GM23338 (cell line): ENCODE data around the gene LSP1. TPM values are rescaled to one million over a fixed set of nuclear protein-coding genes. Genes with fewer than 3 reads are reported as not detected.

ENCODE experiments used
- ATAC-seq: fragments of 200-7000 bp; cut with Tn5 transposase; 3 replicates; pipeline ENCODE4 v1.9.1; 2020
- DNase-seq: peaks from one replicate; pipeline ENCODE4 v3.0.0-alpha.2; 2015; ENCODE audit warnings: low spot score
- H2AFZ ChIP-seq: fragments of 200-600 bp; sonication (generic); 2 replicates; pipeline ENCODE4 v1.8.0; 2016; ENCODE audit warnings: antibody characterized with exemption, mild to moderate bottlenecking, moderate library complexity
- H3F3A ChIP-seq: fragments of 200-600 bp; sonication (generic); replicated peaks from 2 replicates; pipeline ENCODE4 v1.8.0; 2017; ENCODE audit warnings: antibody characterized with exemption, mixed run types, low read depth
- H3K27ac ChIP-seq: fragments of 200-600 bp; sonication (generic); 2 replicates; pipeline ENCODE4 v1.6.1; 2016; ENCODE audit warnings: low read depth
- H3K27me3 ChIP-seq: fragments of 200-600 bp; sonication (generic); 2 replicates; pipeline ENCODE4 v1.8.0; 2016; ENCODE audit warnings: mild to moderate bottlenecking, mixed run types, moderate library complexity; ENCODE audit not compliant: insufficient read depth
- H3K36me3 ChIP-seq: fragments of 200-600 bp; sonication (generic); 2 replicates; pipeline ENCODE4 v1.8.0; 2016; ENCODE audit warnings: mild to moderate bottlenecking; ENCODE audit not compliant: insufficient read depth
- H3K4me1 ChIP-seq: fragments of 200-600 bp; sonication (generic); 2 replicates; pipeline ENCODE4 v1.8.0; 2016; ENCODE audit warnings: mild to moderate bottlenecking, moderate library complexity; ENCODE audit not compliant: insufficient read depth
- H3K4me2 ChIP-seq: fragments of 200-600 bp; sonication (generic); 2 replicates; pipeline ENCODE4 v1.7.1; 2017; ENCODE audit warnings: mixed run types
- H3K4me3 ChIP-seq: fragments of 200-600 bp; sonication (generic); 2 replicates; pipeline ENCODE4 v1.6.1; 2016; ENCODE audit warnings: mixed run types
- H3K79me2 ChIP-seq: fragments of 200-600 bp; sonication (generic); replicated peaks from 2 replicates; pipeline ENCODE4 v1.8.0; 2017; ENCODE audit warnings: mild to moderate bottlenecking; ENCODE audit not compliant: insufficient read depth
- H3K9me2 ChIP-seq: fragments of 200-600 bp; sonication (generic); 2 replicates; pipeline ENCODE4 v1.8.0; 2017; ENCODE audit not compliant: insufficient read depth
- H4K20me1 ChIP-seq: fragments of 200-600 bp; sonication (generic); replicated peaks from 2 replicates; pipeline ENCODE4 v1.8.0; 2017; ENCODE audit warnings: mild to moderate bottlenecking; ENCODE audit not compliant: insufficient read depth
- H3K27ac Mint-ChIP-seq: 2 replicates; pipeline ENCODE4 v1.8.0; 2020; ENCODE audit warnings: inconsistent platforms, mild to moderate bottlenecking, moderate library complexity, mixed read lengths
- H3K27me3 Mint-ChIP-seq: 3 replicates; pipeline ENCODE4 v1.8.0; 2022; ENCODE audit warnings: low read depth, mild to moderate bottlenecking, moderate library complexity, mixed read lengths, inconsistent platforms; ENCODE audit not compliant: insufficient read depth, poor library complexity
- H3K36me3 Mint-ChIP-seq: 3 replicates; pipeline ENCODE4 v1.8.0; 2021; ENCODE audit warnings: low read depth, mild to moderate bottlenecking, inconsistent platforms, moderate library complexity, mixed read lengths
- H3K4me1 Mint-ChIP-seq: 3 replicates; pipeline ENCODE4 v1.8.0; 2020; ENCODE audit warnings: mild to moderate bottlenecking, inconsistent platforms, mixed read lengths
- H3K4me3 Mint-ChIP-seq: 3 replicates; pipeline ENCODE4 v1.8.0; 2021; ENCODE audit warnings: moderate library complexity, mild to moderate bottlenecking, inconsistent platforms, mixed read lengths
- H3K9me3 Mint-ChIP-seq: 3 replicates; pipeline ENCODE4 v1.8.0; 2020; ENCODE audit warnings: moderate library complexity, mild to moderate bottlenecking, inconsistent platforms, mixed read lengths
- CREB1 ChIP-seq: fragments of 250-450 bp; sonication (Bioruptor Pico); IDR thresholded peaks from 2 replicates; pipeline ENCODE4 v1.5.0; 2020; ENCODE audit warnings: low read depth, mild to moderate bottlenecking, moderate library complexity
- EZH2 ChIP-seq: fragments of 200-600 bp; sonication (generic); IDR thresholded peaks from one replicate; pipeline ENCODE4 v1.8.0; 2017; ENCODE audit warnings: antibody characterized with exemption, mild to moderate bottlenecking, low read depth; ENCODE audit not compliant: unreplicated experiment
- EZH2phosphoT487 ChIP-seq: fragments of 200-600 bp; sonication (generic); IDR thresholded peaks from one replicate; pipeline ENCODE4 v1.8.1; 2018; ENCODE audit warnings: antibody characterized with exemption; ENCODE audit not compliant: unreplicated experiment
- NANOG ChIP-seq: IDR thresholded peaks from 2 replicates; pipeline ENCODE4 v1.6.1; 2016; ENCODE audit warnings: antibody characterized with exemption, borderline replicate concordance
- POLR2AphosphoS5 ChIP-seq: IDR thresholded peaks from 2 replicates; pipeline ENCODE4 v1.6.1; 2016; ENCODE audit warnings: antibody characterized with exemption, low read depth
- STAT1 ChIP-seq: IDR thresholded peaks from one replicate; pipeline ENCODE4 v1.6.1; 2016; ENCODE audit warnings: antibody characterized with exemption; ENCODE audit not compliant: unreplicated experiment
- ZNF114 ChIP-seq: fragments of 250-450 bp; sonication (Bioruptor Pico); IDR thresholded peaks from 2 replicates; pipeline ENCODE4 v1.5.0; 2020; ENCODE audit warnings: mild to moderate bottlenecking, moderate library complexity
- ZNF331 ChIP-seq: fragments of 250-450 bp; sonication (Bioruptor Pico); IDR thresholded peaks from 2 replicates; pipeline ENCODE4 v1.5.0; 2020; ENCODE audit warnings: low read depth, mild to moderate bottlenecking, moderate library complexity
- polyA plus RNA-seq: library from polyadenylated mRNA; unstranded; fragments of >200 nt; fragmentation: Nextera tagmentation; extraction: Ambion mirVana; gene quantifications from 2 replicates; pipeline ENCODE4 v1.2.1, GENCODE V29; 2016
- total RNA-seq: library from RNA; depleted of rRNA; stranded (reverse); fragments of >200 nt; shearing (Covaris generic); gene quantifications from 2 replicates; pipeline ENCODE4 v1.2.3, GENCODE V29; 2014
- TF ChIP-seq, protein P1 (sequence below), 2 experiments: fragments of 200-600 bp in 1 of 2; sonication (generic) in 1 of 2; conservative IDR thresholded peaks; 2 replicates each; pipeline versions ENCODE4 v1.5.1 to v1.6.1; 2016 to 2017; ENCODE audit warnings: antibody characterized with exemption in 2 of 2, low read depth in 2 of 2, mild to moderate bottlenecking in 2 of 2, moderate library complexity in 1 of 2
- TF ChIP-seq, protein P2 (sequence below): IDR thresholded peaks from 2 replicates; pipeline ENCODE4 v1.6.1; 2016; ENCODE audit warnings: antibody characterized with exemption

Gene LSP1
- total and polyA plus RNA-seq, 2 experiments from 2014 or later: 0.84 TPM; not detected in 1

DNA sequence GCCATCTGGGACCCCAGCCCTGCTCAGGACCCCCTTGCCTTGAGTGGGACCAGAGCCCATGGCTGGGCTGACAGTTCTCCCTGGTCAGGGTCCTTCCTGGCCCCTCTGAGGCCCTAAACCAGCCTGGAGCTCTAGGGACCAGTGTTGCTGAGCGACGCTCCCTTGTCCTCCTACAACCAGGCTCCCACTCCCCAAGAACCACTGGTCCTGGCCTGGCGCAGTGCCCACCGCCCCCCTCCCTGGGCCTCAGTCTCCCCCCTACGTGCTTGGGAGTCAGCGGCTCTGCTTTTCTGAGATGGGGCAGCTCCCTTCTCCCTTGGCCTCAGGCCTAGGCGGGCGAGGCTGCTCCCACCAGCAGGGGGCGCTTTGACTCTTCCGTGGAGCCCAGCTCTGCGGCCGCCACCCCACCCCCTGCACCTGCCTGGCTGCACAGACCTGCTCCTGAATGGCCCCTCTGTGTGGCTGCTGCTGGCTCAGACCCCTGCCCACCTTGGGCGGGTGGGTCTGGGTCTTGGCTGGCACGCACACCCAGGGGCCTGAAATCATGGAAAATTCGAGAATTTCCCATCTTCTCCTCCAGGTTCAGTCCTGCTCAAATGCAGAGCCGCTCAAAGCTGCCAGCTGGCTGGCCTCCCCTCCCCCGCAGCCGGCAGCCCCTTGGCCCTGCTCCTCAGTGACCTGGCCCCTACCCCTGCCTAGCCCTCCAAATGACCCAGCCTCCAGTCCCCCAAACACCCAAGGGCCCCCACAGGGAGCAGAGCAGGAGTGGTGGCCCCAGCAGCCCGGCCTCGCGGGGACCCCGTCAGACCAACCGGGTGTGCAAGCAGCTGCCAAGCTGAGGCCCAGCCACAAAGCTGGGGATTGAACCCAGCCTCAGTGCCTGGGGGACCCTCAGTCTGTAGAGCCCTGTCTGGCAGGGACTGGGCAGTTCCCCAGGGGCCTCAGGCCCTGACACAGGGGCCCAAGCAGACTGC, 29.7 kb downstream of the LSP1 start:
- Histone ChIP-seq H3K4me2 (no peak overlapping the region), H3K79me2 (no peaks in the 10 kb centered on the region), H4K20me1 (no peaks in the 10 kb centered on the region), H3K27ac (no peak overlapping the region), H3K9me2 (no peaks in the 10 kb centered on the region), H3F3A (no peaks in the 10 kb centered on the region), H3K27me3 (no peaks in the 10 kb centered on the region), H2AFZ (peak overlapping the region; percentile 32; the same call in 1 of the 2 replicates), H3K4me1 (no peaks in the 10 kb centered on the region), H3K4me3 (no peak overlapping the region), H3K36me3 (no peaks in the 10 kb centered on the region)
- H3K4me1 Mint-ChIP-seq: no peaks in the 10 kb centered on the region
- peak; percentile 99 for ATAC-seq
- H3K36me3 Mint-ChIP-seq: no peaks in the 10 kb centered on the region
- no peaks in the 10 kb centered on the region for H3K9me3 Mint-ChIP-seq
- H3K4me3 Mint-ChIP-seq: no peak overlapping the region
- TF ChIP-seq, protein P1, sequence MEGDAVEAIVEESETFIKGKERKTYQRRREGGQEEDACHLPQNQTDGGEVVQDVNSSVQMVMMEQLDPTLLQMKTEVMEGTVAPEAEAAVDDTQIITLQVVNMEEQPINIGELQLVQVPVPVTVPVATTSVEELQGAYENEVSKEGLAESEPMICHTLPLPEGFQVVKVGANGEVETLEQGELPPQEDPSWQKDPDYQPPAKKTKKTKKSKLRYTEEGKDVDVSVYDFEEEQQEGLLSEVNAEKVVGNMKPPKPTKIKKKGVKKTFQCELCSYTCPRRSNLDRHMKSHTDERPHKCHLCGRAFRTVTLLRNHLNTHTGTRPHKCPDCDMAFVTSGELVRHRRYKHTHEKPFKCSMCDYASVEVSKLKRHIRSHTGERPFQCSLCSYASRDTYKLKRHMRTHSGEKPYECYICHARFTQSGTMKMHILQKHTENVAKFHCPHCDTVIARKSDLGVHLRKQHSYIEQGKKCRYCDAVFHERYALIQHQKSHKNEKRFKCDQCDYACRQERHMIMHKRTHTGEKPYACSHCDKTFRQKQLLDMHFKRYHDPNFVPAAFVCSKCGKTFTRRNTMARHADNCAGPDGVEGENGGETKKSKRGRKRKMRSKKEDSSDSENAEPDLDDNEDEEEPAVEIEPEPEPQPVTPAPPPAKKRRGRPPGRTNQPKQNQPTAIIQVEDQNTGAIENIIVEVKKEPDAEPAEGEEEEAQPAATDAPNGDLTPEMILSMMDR (conservative IDR thresholded peaks at IDR 0.05; ENCODE audit: low read depth in 2 of 2): peak; percentile 76 to 93
- no peak for TF ChIP-seq CREB1
- TF ChIP-seq EZH2phosphoT487: no peak
- TF ChIP-seq, protein P2, sequence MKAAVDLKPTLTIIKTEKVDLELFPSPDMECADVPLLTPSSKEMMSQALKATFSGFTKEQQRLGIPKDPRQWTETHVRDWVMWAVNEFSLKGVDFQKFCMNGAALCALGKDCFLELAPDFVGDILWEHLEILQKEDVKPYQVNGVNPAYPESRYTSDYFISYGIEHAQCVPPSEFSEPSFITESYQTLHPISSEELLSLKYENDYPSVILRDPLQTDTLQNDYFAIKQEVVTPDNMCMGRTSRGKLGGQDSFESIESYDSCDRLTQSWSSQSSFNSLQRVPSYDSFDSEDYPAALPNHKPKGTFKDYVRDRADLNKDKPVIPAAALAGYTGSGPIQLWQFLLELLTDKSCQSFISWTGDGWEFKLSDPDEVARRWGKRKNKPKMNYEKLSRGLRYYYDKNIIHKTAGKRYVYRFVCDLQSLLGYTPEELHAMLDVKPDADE: no peak
- TF ChIP-seq NANOG: no peak
- no peak for TF ChIP-seq EZH2
- no peak overlapping the region for H3K27ac Mint-ChIP-seq
- H3K27me3 Mint-ChIP-seq: peaks cover 3% of the 10 kb centered on the region
- DNase-seq: peak; percentile 90

DNA sequence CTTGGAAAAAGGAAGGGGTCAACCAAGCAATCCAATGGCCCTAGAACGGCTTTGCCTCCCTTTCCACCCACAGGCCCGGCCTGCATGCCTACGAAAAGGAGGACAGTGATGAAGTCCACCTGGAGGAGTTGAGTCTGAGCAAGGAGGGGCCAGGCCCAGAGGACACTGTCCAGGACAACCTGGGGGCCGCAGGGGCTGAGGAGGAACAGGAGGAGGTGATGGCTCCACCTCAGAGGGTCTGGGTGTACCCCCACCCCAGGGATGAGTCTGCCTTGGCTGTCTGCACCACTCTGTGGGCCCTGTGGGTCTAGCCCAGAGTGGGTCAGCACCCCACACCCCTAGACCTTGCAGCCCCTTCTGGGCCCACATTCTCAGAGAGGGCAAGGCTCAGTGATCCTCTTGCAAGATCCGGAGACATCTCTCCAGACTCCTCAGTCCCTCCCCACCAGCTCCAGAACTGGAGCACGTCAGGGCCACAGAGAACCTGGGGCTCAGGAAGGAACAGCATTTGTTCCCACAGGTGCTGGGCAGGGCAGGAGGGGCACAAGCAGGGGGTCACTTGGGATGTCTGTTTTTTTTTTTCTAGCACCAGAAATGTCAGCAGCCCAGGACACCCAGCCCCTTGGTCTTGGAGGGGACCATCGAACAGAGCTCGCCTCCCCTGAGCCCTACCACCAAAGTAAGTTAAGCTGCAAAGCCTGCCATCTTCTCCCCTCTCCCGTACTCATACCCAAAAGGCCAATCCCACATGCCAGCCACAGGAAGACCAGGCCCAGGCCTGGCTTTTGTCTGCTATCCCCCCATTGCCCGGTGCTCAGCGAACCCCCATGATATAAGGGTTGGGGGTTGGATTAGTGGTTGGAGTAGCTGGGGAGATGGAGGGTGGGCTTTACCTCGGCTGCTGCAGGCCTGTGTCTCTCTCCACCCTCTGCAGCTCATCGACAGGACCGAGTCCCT, 30.7 kb downstream of the LSP1 start:
- Histone ChIP-seq H3K27ac (no peak overlapping the region), H3K4me3 (no peak overlapping the region), H4K20me1 (no peaks in the 10 kb centered on the region), H3K79me2 (no peaks in the 10 kb centered on the region), H3F3A (no peaks in the 10 kb centered on the region), H2AFZ (no peak overlapping the region), H3K4me1 (no peaks in the 10 kb centered on the region), H3K27me3 (no peaks in the 10 kb centered on the region), H3K9me2 (no peaks in the 10 kb centered on the region), H3K4me2 (no peak overlapping the region), H3K36me3 (no peaks in the 10 kb centered on the region)
- Mint-ChIP-seq H3K27ac (no peak overlapping the region), H3K27me3 (peaks cover 1% of the 10 kb centered on the region), H3K9me3 (no peaks in the 10 kb centered on the region), H3K4me3 (no peak overlapping the region), H3K4me1 (no peaks in the 10 kb centered on the region), H3K36me3 (no peaks in the 10 kb centered on the region)
- DNase-seq (no peak), ATAC-seq (no peak)
- no peak for TF ChIP-seq ZNF114 (CRISPR knock-in tag)
- no peak for TF ChIP-seq CREB1
- no peak for TF ChIP-seq POLR2AphosphoS5
- TF ChIP-seq, protein P2: no peak
- no peak for TF ChIP-seq EZH2phosphoT487
- TF ChIP-seq NANOG: no peak
- TF ChIP-seq, protein P1 (conservative IDR thresholded peaks at IDR 0.05; ENCODE audit: low read depth in 2 of 2): no peak
- TF ChIP-seq ZNF331 (CRISPR knock-in tag): no peak
- TF ChIP-seq EZH2: no peak
- no peak for TF ChIP-seq STAT1
